Urinary bladder (tissue), 4 donors: ENCODE results near the gene SYT17. TPM values are rescaled to one million over a fixed set of nuclear protein-coding genes. Genes with fewer than 3 reads are reported as not detected.

Source experiments
- DNase-seq: peaks from one replicate; pipeline ENCODE4 v3.0.0-alpha.2; 2015; ENCODE audit errors: extremely low spot score
- H3K27ac ChIP-seq: one replicate; pipeline ENCODE4 v1.5.1; 2013; ENCODE audit warnings: low read depth, mild to moderate bottlenecking, moderate library complexity
- H3K36me3 ChIP-seq: one replicate; pipeline ENCODE4 v1.6.1; 2013; ENCODE audit warnings: mild to moderate bottlenecking, moderate library complexity; ENCODE audit not compliant: insufficient read depth
- H3K4me1 ChIP-seq: one replicate; pipeline ENCODE4 v1.6.1; 2013; ENCODE audit warnings: mild to moderate bottlenecking, moderate library complexity; ENCODE audit not compliant: insufficient read depth
- H3K4me3 ChIP-seq: one replicate; pipeline ENCODE4 v1.5.1; 2013; ENCODE audit warnings: low read depth, low read length
- whole genome bisulfite sequencing: extraction: QIAGEN DNeasy Blood & Tissue Kit; methylation state at CpG from one replicate; pipeline ENCODE4 v1.1.7; 2013; 5-methylcytosine and 5-hydroxymethylcytosine counted together
- polyA plus RNA-seq: library from polyadenylated mRNA; stranded (reverse); fragments of 200-250 nt; gene quantifications from one replicate; pipeline ENCODE4 v1.2.3, GENCODE V29; 2013
- total RNA-seq: library from RNA; depleted of rRNA; stranded (reverse); fragments of >200 nt; gene quantifications from one replicate; pipeline ENCODE4 v1.2.3, GENCODE V29; 2014
- donor health status: healthy with polysubstance abuse.
- donor health status: healthy.

SYT17 gene
- total and polyA plus RNA-seq, 2 donors, result 1.8 to 6.5 TPM

- Histone ChIP-seq H3K27ac (no peak overlapping the region), H3K4me3 (no peak overlapping the region), H3K36me3 (no peaks in the 10 kb centered on the region), H3K4me1 (no peaks in the 10 kb centered on the region)
- no peak for DNase-seq
- 57% methylated on average over 8 of the region's 8 CpGs for WGBS
Measured at GRCh38 chr16:19307587-19308241, 139.7 kb downstream of the SYT17 start.

GRCh38 chr16:19308392-19308791 is 140.4 kb downstream of the SYT17 start:
- DNase-seq, result no peak
- H3K36me3 ChIP-seq, result no peaks in the 10 kb centered on the region
- no peaks in the 10 kb centered on the region for H3K4me1 ChIP-seq
- H3K27ac ChIP-seq, result no peak overlapping the region
- 63% methylated on average over 1 of the region's 1 CpG for WGBS
- no peak overlapping the region for H3K4me3 ChIP-seq

- no peaks in the 10 kb centered on the region for H3K4me1 ChIP-seq
- DNase-seq, result no peak
- no peak overlapping the region for H3K4me3 ChIP-seq
- H3K36me3 ChIP-seq, result no peaks in the 10 kb centered on the region
- H3K27ac ChIP-seq, result no peak overlapping the region
- 80% methylated on average over 5 of the region's 5 CpGs for WGBS
Measured at GRCh38 chr16:19309178-19309577, 141.1 kb downstream of the SYT17 start.

- Histone ChIP-seq H3K4me3 (no peak overlapping the region), H3K36me3 (no peaks in the 10 kb centered on the region)
- whole genome bisulfite sequencing, result 78% methylated on average over 2 of the region's 2 CpGs
Measured at GRCh38 chr16:19314718-19315425, 146.8 kb downstream of the SYT17 start.

GRCh38 chr16:19315889-19316433 is 147.9 kb downstream of the SYT17 start:
- no peaks in the 10 kb centered on the region for H3K36me3 ChIP-seq
- DNase-seq, result no peak
- no peaks in the 10 kb centered on the region for H3K4me1 ChIP-seq
- WGBS, result 51% methylated on average over 5 of the region's 5 CpGs
- no peak overlapping the region for H3K27ac ChIP-seq
- H3K4me3 ChIP-seq, result no peak overlapping the region

More at GRCh38 chr16:19314718-19315425, 146.8 kb downstream of the SYT17 start:
- Histone ChIP-seq H3K27ac (no peak overlapping the region), H3K4me1 (no peaks in the 10 kb centered on the region)
- DNase-seq, result no peak

GRCh38 chr16:19316846-19317245 is 148.8 kb downstream of the SYT17 start:
- no peak overlapping the region for H3K4me3 ChIP-seq
- no peak overlapping the region for H3K27ac ChIP-seq
- H3K36me3 ChIP-seq, result no peaks in the 10 kb centered on the region
- WGBS, result 49% methylated on average over 7 of the region's 7 CpGs
- no peaks in the 10 kb centered on the region for H3K4me1 ChIP-seq
- DNase-seq, result no peak

Other genes starting within 250 kb of the SYT17 start
- 143 TPM for gene SMG1, start 241.8 kb upstream of the SYT17 start, total RNA-seq
- 16.9 TPM for gene SMG1, start 241.8 kb upstream of the SYT17 start, polyA plus RNA-seq
- gene TMC7, start 184.3 kb upstream of the SYT17 start, total RNA-seq, result 3.7 TPM
- 3.4 TPM for gene TMC7, start 184.3 kb upstream of the SYT17 start, polyA plus RNA-seq
- 23.8 TPM for gene COQ7, start 100.6 kb upstream of the SYT17 start, total RNA-seq
- gene COQ7, start 100.6 kb upstream of the SYT17 start, polyA plus RNA-seq, result 22.1 TPM
- 63.5 TPM for gene ITPRIPL2, start 54.3 kb upstream of the SYT17 start, total RNA-seq
- gene ITPRIPL2, start 54.3 kb upstream of the SYT17 start, polyA plus RNA-seq, result 14.5 TPM
- gene CLEC19A, start 117.5 kb downstream of the SYT17 start, total RNA-seq, result not detected
- not detected for gene CLEC19A, start 117.5 kb downstream of the SYT17 start, polyA plus RNA-seq
- gene TMC5, start 249.6 kb downstream of the SYT17 start, total RNA-seq, result 0.32 TPM
- 0.05 TPM for gene TMC5, start 249.6 kb downstream of the SYT17 start, polyA plus RNA-seq